ENCODE results near the gene F2RL1. TPM values are rescaled to one million over a fixed set of nuclear protein-coding genes. Genes with fewer than 3 reads are reported as not detected.

F2RL1 gene
- total RNA-seq, 1 donor from 2014 or later = 164 TPM

DNA sequence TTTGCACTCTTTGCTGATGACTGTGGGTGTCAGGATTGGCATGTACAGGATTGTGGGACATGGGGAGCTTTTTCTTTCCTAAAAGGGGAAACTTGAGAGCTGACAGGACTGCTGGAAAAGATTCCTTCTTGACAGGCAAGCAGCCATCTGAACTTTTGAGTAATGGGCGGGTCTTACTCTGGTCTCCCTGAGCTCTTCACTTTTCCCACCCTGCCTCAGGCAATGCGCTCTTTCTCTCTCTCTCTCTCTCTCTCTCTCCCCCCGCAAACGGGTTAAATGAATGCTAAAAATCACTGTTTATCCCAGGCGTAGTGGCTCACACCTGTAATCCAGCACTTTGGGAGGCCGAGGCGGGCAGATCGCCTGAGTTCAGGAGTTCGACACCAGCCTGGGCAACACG, 37.1 kb upstream of the F2RL1 start:
- Mint-ChIP-seq H3K27me3 (ENCODE audit: low read depth, unreplicated experiment) (no peaks in the 10 kb centered on the region), H3K27ac (ENCODE audit: unreplicated experiment) (no peak overlapping the region), H3K36me3 (ENCODE audit: low read depth, unreplicated experiment) (no peaks in the 10 kb centered on the region), H3K4me1 (ENCODE audit: low read depth, unreplicated experiment) (peaks cover 22% of the 10 kb centered on the region), H3K9me3 (ENCODE audit: unreplicated experiment) (no peaks in the 10 kb centered on the region), H3K4me3 (ENCODE audit: unreplicated experiment) (no peak overlapping the region)
- H3K4me1 ChIP-seq (ENCODE audit: insufficient read depth, low read length) = peaks cover 8% of the 10 kb centered on the region
- FAIRE-seq = no peak
- H3K9me3 ChIP-seq (ENCODE audit: insufficient read depth, low read depth, low read length) = no peaks in the 10 kb centered on the region
- H3K79me2 ChIP-seq (ENCODE audit: insufficient read depth, low read length) = no peaks in the 10 kb centered on the region
- H3K9ac ChIP-seq (ENCODE audit: low read length) = no peak overlapping the region
- no peak overlapping the region for H2AFZ ChIP-seq (ENCODE audit: low read depth, low read length)
- no peak overlapping the region for H3K4me2 ChIP-seq (ENCODE audit: low read length)
- H4K20me1 ChIP-seq (ENCODE audit: insufficient read depth, low read length) = no peaks in the 10 kb centered on the region
- no peak overlapping the region for H3K27ac ChIP-seq (ENCODE audit: low read depth, low read length)
- H3K4me3 ChIP-seq (ENCODE audit: insufficient read depth, low read depth, low read length) = no peak overlapping the region
- no peaks in the 10 kb centered on the region for H3K36me3 ChIP-seq (ENCODE audit: insufficient read depth, low read length)
- TF ChIP-seq EZH2 (IDR thresholded peaks at IDR 0.05; ENCODE audit: insufficient read depth, low read length) = no peak
- TF ChIP-seq CTCF (IDR thresholded peaks at IDR 0.05; ENCODE audit: insufficient read depth, low read depth, low read length) = no peak
- H3K27me3 ChIP-seq (ENCODE audit: insufficient read depth, low read length) = no peaks in the 10 kb centered on the region
- no peak for DNase-seq (ENCODE audit: low read depth)

DNA sequence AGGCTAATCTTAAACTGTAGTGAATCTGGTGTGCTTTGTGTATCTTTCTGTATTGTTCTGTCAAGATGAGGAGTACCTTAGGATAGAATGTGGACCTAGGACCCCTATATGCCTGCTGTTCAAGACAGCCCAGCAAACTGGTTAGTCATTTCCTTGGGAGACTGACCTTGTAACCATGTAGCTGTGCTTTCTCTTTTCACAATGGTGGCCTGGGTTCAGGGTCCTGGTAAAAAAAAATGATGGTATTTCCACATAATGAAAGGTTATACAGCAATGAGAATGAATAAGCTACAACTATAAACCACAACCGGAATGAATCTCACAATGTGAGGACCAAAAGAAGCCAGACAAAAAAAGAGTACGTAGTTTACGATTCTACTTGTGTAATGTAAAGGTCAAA, 36.4 kb upstream of the F2RL1 start:
- no peaks in the 10 kb centered on the region for H3K27me3 Mint-ChIP-seq (ENCODE audit: low read depth, unreplicated experiment)
- peaks cover 14% of the 10 kb centered on the region for H3K4me1 ChIP-seq (ENCODE audit: insufficient read depth, low read length)
- no peak overlapping the region for H3K4me3 ChIP-seq (ENCODE audit: insufficient read depth, low read depth, low read length)
- H3K9ac ChIP-seq (ENCODE audit: low read length) = no peak overlapping the region
- peak overlapping the region; percentile 5 for H3K4me2 ChIP-seq (ENCODE audit: low read length)
- TF ChIP-seq EZH2 (IDR thresholded peaks at IDR 0.05; ENCODE audit: insufficient read depth, low read length) = no peak
- no peak for TF ChIP-seq CTCF (IDR thresholded peaks at IDR 0.05; ENCODE audit: insufficient read depth, low read depth, low read length)
- H4K20me1 ChIP-seq (ENCODE audit: insufficient read depth, low read length) = no peaks in the 10 kb centered on the region
- H3K27me3 ChIP-seq (ENCODE audit: insufficient read depth, low read length) = no peaks in the 10 kb centered on the region
- no peaks in the 10 kb centered on the region for H3K9me3 Mint-ChIP-seq (ENCODE audit: unreplicated experiment)
- H3K9me3 ChIP-seq (ENCODE audit: insufficient read depth, low read depth, low read length) = no peaks in the 10 kb centered on the region
- FAIRE-seq = no peak
- no peaks in the 10 kb centered on the region for H3K36me3 Mint-ChIP-seq (ENCODE audit: low read depth, unreplicated experiment)
- H2AFZ ChIP-seq (ENCODE audit: low read depth, low read length) = no peak overlapping the region
- H3K36me3 ChIP-seq (ENCODE audit: insufficient read depth, low read length) = no peaks in the 10 kb centered on the region
- H3K4me3 Mint-ChIP-seq (ENCODE audit: unreplicated experiment) = no peak overlapping the region
- H3K27ac Mint-ChIP-seq (ENCODE audit: unreplicated experiment) = no peak overlapping the region
- H3K79me2 ChIP-seq (ENCODE audit: insufficient read depth, low read length) = no peaks in the 10 kb centered on the region
- peaks cover 28% of the 10 kb centered on the region for H3K4me1 Mint-ChIP-seq (ENCODE audit: low read depth, unreplicated experiment)
- peak; percentile 35 for DNase-seq (ENCODE audit: low read depth)
- H3K27ac ChIP-seq (ENCODE audit: low read depth, low read length) = peak overlapping the region; percentile 22

DNA sequence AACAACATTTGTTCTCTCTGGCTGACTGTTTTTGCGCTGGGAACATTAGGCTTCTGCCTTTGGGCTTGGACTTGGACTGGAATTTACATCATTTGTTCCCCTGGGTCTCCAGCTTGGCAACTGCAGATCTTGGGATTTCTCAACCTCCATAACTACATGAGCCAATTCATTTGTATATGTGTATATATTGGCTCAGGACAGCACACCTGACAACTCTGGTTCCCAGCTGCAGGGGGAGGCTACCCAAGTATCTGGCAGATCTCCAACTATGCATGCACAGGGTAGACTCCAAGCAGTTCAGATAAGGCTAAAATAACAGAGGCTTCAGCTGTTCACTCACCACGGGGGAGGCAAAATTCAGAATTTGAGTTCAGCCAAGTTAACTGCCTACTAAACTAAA, 31.6 kb upstream of the F2RL1 start:
- Histone ChIP-seq H4K20me1 (ENCODE audit: insufficient read depth, low read length) (no peaks in the 10 kb centered on the region), H3K4me2 (ENCODE audit: low read length) (no peak overlapping the region), H3K4me3 (ENCODE audit: insufficient read depth, low read depth, low read length) (no peak overlapping the region), H2AFZ (ENCODE audit: low read depth, low read length) (no peak overlapping the region), H3K4me1 (ENCODE audit: insufficient read depth, low read length) (peaks cover 41% of the 10 kb centered on the region), H3K9ac (ENCODE audit: low read length) (peak overlapping the region; percentile 44), H3K27ac (ENCODE audit: low read depth, low read length) (peak overlapping the region; percentile 81), H3K36me3 (ENCODE audit: insufficient read depth, low read length) (no peaks in the 10 kb centered on the region), H3K9me3 (ENCODE audit: insufficient read depth, low read depth, low read length) (no peaks in the 10 kb centered on the region), H3K79me2 (ENCODE audit: insufficient read depth, low read length) (no peaks in the 10 kb centered on the region), H3K27me3 (ENCODE audit: insufficient read depth, low read length) (no peaks in the 10 kb centered on the region)
- peak overlapping the region; percentile 43 for H3K4me3 Mint-ChIP-seq (ENCODE audit: unreplicated experiment)
- peak overlapping the region; percentile 65 for H3K27ac Mint-ChIP-seq (ENCODE audit: unreplicated experiment)
- peaks cover 59% of the 10 kb centered on the region for H3K4me1 Mint-ChIP-seq (ENCODE audit: low read depth, unreplicated experiment)
- H3K9me3 Mint-ChIP-seq (ENCODE audit: unreplicated experiment) = no peaks in the 10 kb centered on the region
- TF ChIP-seq EZH2 (IDR thresholded peaks at IDR 0.05; ENCODE audit: insufficient read depth, low read length) = no peak
- no peak for TF ChIP-seq CTCF (IDR thresholded peaks at IDR 0.05; ENCODE audit: insufficient read depth, low read depth, low read length)
- no peaks in the 10 kb centered on the region for H3K36me3 Mint-ChIP-seq (ENCODE audit: low read depth, unreplicated experiment)
- H3K27me3 Mint-ChIP-seq (ENCODE audit: low read depth, unreplicated experiment) = no peaks in the 10 kb centered on the region
- peak; percentile 97 for DNase-seq (ENCODE audit: low read depth)
- peak; percentile 60 for FAIRE-seq
